ENCODE measurements around the gene DUSP23.

DNA sequence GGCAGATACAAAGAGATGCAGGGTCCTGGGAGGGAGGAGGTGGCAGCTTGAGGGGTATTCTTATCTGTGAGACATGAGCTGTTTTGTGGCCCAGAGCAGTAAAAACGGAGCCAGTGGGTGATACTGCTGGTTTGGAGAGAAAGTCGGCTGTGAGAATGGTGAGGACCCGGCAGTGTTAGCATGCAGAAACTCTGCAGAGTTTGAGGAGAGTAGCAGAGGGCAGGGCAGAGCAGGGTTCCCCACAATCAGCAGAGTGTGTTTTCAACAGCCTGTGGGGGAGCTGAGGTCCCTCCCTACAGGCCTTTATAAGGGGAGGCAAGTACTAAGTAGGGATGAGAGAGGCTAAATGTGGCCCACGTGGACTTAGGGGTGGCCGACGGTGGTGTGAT is 46.3 kb downstream of the DUSP23 start:
- TF ChIP-seq, protein P1, sequence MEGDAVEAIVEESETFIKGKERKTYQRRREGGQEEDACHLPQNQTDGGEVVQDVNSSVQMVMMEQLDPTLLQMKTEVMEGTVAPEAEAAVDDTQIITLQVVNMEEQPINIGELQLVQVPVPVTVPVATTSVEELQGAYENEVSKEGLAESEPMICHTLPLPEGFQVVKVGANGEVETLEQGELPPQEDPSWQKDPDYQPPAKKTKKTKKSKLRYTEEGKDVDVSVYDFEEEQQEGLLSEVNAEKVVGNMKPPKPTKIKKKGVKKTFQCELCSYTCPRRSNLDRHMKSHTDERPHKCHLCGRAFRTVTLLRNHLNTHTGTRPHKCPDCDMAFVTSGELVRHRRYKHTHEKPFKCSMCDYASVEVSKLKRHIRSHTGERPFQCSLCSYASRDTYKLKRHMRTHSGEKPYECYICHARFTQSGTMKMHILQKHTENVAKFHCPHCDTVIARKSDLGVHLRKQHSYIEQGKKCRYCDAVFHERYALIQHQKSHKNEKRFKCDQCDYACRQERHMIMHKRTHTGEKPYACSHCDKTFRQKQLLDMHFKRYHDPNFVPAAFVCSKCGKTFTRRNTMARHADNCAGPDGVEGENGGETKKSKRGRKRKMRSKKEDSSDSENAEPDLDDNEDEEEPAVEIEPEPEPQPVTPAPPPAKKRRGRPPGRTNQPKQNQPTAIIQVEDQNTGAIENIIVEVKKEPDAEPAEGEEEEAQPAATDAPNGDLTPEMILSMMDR (IDR thresholded peaks at IDR 0.05 in 2 of 3, conservative IDR thresholded peaks at IDR 0.05 in 1 of 3; ENCODE audit: control insufficient read depth in 2 of 3, extremely low read depth in 1 of 3, insufficient read depth in 1 of 3, low read depth in 3 of 3, low read length in 3 of 3) = no peak
- no peak for TF ChIP-seq BMI1 (IDR thresholded peaks at IDR 0.05; ENCODE audit: borderline replicate concordance)
- no peak for TF ChIP-seq IRF4 (IDR thresholded peaks at IDR 0.05; ENCODE audit: low read depth, low read length)
- no peak for TF ChIP-seq POLR2A (IDR thresholded peaks at IDR 0.05; ENCODE audit: low read depth, low read length)
- TF ChIP-seq SP1 (IDR thresholded peaks at IDR 0.05; ENCODE audit: low read depth, low read length) = no peak
- no peak for TF ChIP-seq SREBF2 (IDR thresholded peaks at IDR 0.05; ENCODE audit: low read length)

Measured in GM12878 (cell line).